Type B pancreatic cell (in vitro differentiated cells): ENCODE data around the gene TOP2A. TPM values are rescaled to one million over a fixed set of nuclear protein-coding genes. Genes with fewer than 3 reads are reported as not detected.
"Not testable (repeated sequence)": the region's sequence is repeated elsewhere in the genome, so short reads cannot be mapped to it uniquely, and the experiment has no call there.

Experiments used
- DNase-seq: peaks from one replicate; pipeline ENCODE4 v3.0.0; 2021; ENCODE audit warnings: mixed read lengths; ENCODE audit not compliant: unreplicated experiment; ENCODE audit errors: extremely low spot score
- H3K27ac Mint-ChIP-seq: 2 replicates; pipeline ENCODE4 v1.8.0; 2021; ENCODE audit warnings: mild to moderate bottlenecking, mixed read lengths
- H3K27me3 Mint-ChIP-seq: 2 replicates; pipeline ENCODE4 v1.8.0; 2021; ENCODE audit warnings: mixed read lengths
- H3K36me3 Mint-ChIP-seq: 2 replicates; pipeline ENCODE4 v1.8.0; 2021; ENCODE audit warnings: mixed read lengths
- H3K4me1 Mint-ChIP-seq: one replicate; pipeline ENCODE4 v1.8.0; 2021; ENCODE audit warnings: mixed read lengths; ENCODE audit not compliant: unreplicated experiment
- H3K4me3 Mint-ChIP-seq: 2 replicates; pipeline ENCODE4 v1.8.0; 2021; ENCODE audit warnings: mild to moderate bottlenecking, mixed read lengths
- H3K9me3 Mint-ChIP-seq: 2 replicates; pipeline ENCODE4 v1.8.0; 2021; ENCODE audit warnings: mixed read lengths
- total RNA-seq: library from RNA; stranded (reverse); gene quantifications from 2 replicates; pipeline ENCODE4 v1.2.1, GENCODE V29; 2021; ENCODE audit warnings: low replicate concordance
- TF ChIP-seq, protein P1 (sequence below): fragments of 200-600 bp; sonication (generic); conservative IDR thresholded peaks from 2 replicates; pipeline ENCODE4 v1.5.0; 2021; ENCODE audit warnings: antibody characterized with exemption, mild to moderate bottlenecking

Gene TOP2A
- total RNA-seq, 1 donor from 2014 or later, result 248 TPM

DNA sequence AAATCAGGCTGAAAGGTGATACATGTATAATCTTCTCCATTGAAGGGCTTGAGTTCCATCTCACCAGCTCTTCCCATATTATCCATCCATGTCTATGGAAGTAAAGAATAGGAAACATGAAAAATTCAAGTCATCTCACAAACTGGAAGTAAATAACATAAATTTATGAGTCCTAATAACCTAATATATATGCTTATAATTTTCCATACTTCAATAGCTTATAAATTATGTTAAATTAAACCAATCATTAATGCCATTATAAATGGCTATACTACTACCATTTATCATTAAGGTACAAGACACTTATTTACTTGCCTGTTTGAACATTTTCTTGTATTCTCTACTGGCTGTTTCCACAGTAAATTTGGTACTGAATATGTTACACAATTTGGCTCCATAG is 4.8 kb downstream of the TOP2A start:
- Mint-ChIP-seq H3K27ac (no peak overlapping the region), H3K9me3 (no peaks in the 10 kb centered on the region), H3K4me3 (no peak overlapping the region), H3K27me3 (no peaks in the 10 kb centered on the region), H3K36me3 (peaks cover 11% of the 10 kb centered on the region), H3K4me1 (peaks cover 16% of the 10 kb centered on the region)
- no peak for DNase-seq
- TF ChIP-seq, protein P1, sequence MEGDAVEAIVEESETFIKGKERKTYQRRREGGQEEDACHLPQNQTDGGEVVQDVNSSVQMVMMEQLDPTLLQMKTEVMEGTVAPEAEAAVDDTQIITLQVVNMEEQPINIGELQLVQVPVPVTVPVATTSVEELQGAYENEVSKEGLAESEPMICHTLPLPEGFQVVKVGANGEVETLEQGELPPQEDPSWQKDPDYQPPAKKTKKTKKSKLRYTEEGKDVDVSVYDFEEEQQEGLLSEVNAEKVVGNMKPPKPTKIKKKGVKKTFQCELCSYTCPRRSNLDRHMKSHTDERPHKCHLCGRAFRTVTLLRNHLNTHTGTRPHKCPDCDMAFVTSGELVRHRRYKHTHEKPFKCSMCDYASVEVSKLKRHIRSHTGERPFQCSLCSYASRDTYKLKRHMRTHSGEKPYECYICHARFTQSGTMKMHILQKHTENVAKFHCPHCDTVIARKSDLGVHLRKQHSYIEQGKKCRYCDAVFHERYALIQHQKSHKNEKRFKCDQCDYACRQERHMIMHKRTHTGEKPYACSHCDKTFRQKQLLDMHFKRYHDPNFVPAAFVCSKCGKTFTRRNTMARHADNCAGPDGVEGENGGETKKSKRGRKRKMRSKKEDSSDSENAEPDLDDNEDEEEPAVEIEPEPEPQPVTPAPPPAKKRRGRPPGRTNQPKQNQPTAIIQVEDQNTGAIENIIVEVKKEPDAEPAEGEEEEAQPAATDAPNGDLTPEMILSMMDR, result no peak

- Mint-ChIP-seq H3K4me1 (peaks cover 13% of the 10 kb centered on the region), H3K4me3 (no peak overlapping the region), H3K27me3 (no peaks in the 10 kb centered on the region), H3K27ac (no peak overlapping the region), H3K9me3 (no peaks in the 10 kb centered on the region), H3K36me3 (peaks cover 11% of the 10 kb centered on the region)
- DNase-seq, result no peak
- TF ChIP-seq, protein P1, result no peak
Observed at GRCh38 chr17:40411821-40412220, 5.9 kb downstream of the TOP2A start.

DNA sequence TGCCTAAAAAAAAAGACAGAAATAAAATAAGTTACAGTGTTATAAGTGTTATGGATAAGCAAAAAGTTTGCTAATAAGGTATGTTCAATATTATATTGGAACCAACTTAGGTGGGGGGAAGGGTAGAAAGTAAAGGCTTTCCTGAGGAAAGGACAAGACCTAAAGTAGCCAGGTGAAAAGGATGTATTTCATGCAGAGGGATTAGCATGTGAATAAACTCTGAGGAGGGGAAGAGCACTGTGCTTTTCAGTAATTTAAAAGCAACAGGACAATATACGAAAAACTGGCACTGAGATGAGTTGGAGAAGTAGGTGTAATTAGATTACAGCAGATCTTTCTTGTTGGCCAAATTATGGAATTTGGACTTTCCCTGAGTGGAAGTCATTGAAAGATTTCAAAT is 7.6 kb downstream of the TOP2A start:
- Mint-ChIP-seq H3K36me3 (peaks cover 7% of the 10 kb centered on the region), H3K4me1 (peaks cover under 1% of the 10 kb centered on the region), H3K9me3 (no peaks in the 10 kb centered on the region), H3K27ac (no peak overlapping the region), H3K27me3 (no peaks in the 10 kb centered on the region), H3K4me3 (no peak overlapping the region)
- DNase-seq, result no peak
- TF ChIP-seq, protein P1, result no peak

DNA sequence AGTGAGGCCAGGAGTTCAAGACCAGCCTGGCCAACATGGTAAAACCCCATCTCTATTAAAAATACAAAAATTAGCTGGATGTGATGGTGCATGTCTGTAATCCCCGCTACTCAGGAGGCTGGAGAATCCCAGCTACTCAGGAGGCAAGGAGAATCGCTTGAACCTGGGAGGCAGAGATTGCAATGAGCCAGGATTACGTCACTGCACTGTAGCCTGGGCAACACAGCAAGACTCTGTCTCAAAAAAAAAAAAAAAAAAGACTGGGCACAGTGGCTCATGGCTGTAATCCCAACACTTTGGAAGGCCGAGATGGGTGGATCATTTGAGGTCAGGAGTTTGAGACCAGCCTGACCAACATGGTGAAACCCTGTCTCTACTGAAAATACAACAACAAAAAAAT is 8.2 kb downstream of the TOP2A start:
- not testable (repeated sequence) for H3K9me3 Mint-ChIP-seq, H3K4me3 Mint-ChIP-seq, H3K27me3 Mint-ChIP-seq, H3K27ac Mint-ChIP-seq, H3K36me3 Mint-ChIP-seq, DNase-seq, H3K4me1 Mint-ChIP-seq

GRCh38 chr17:40407460-40407859 is 10.2 kb downstream of the TOP2A start:
- H3K36me3 Mint-ChIP-seq, result no peaks in the 10 kb centered on the region
- no peaks in the 10 kb centered on the region for H3K27me3 Mint-ChIP-seq
- no peak for DNase-seq
- H3K27ac Mint-ChIP-seq, result no peak overlapping the region
- no peaks in the 10 kb centered on the region for H3K4me1 Mint-ChIP-seq
- no peaks in the 10 kb centered on the region for H3K9me3 Mint-ChIP-seq
- no peak overlapping the region for H3K4me3 Mint-ChIP-seq
- TF ChIP-seq, protein P1, result no peak

- no peak for DNase-seq
- TF ChIP-seq, protein P1, result no peak
- no peaks in the 10 kb centered on the region for H3K27me3 Mint-ChIP-seq
- H3K4me1 Mint-ChIP-seq, result no peaks in the 10 kb centered on the region
- H3K27ac Mint-ChIP-seq, result no peak overlapping the region
- H3K4me3 Mint-ChIP-seq, result no peak overlapping the region
- no peaks in the 10 kb centered on the region for H3K9me3 Mint-ChIP-seq
- peaks cover 10% of the 10 kb centered on the region for H3K36me3 Mint-ChIP-seq
Observed at GRCh38 chr17:40404003-40404402, 13.7 kb downstream of the TOP2A start.
